SJSA1 (cell line): ENCODE measurements around the gene PCBP2. TPM values are rescaled to one million over a fixed set of nuclear protein-coding genes. Genes with fewer than 3 reads are reported as not detected.
"Not testable (repeated sequence)": the region's sequence is repeated elsewhere in the genome, so short reads cannot be mapped to it uniquely, and the experiment has no call there.

Experiments used
- DNase-seq, 2 experiments: peaks; one replicate each; pipeline ENCODE4 v3.0.0-alpha.2; 2015 to 2020; ENCODE audit warnings: low spot score in 2 of 2, low read depth in 1 of 2
- H3K27ac ChIP-seq: fragments of 250-450 bp; sonication (Bioruptor Pico); 2 replicates; pipeline ENCODE4 v1.5.1; 2020; ENCODE audit warnings: mild to moderate bottlenecking, moderate library complexity
- H3K27me3 ChIP-seq: fragments of 250-450 bp; sonication (Bioruptor Pico); replicated peaks from 2 replicates; pipeline ENCODE4 v1.5.1; 2020; ENCODE audit warnings: mild to moderate bottlenecking, moderate library complexity
- H3K36me3 ChIP-seq: fragments of 250-450 bp; sonication (Bioruptor Pico); 2 replicates; pipeline ENCODE4 v1.5.1; 2020; ENCODE audit warnings: mild to moderate bottlenecking
- H3K4me1 ChIP-seq: fragments of 250-450 bp; sonication (Bioruptor Pico); replicated peaks from 2 replicates; pipeline ENCODE4 v1.6.1; 2021; ENCODE audit warnings: mild to moderate bottlenecking
- H3K4me3 ChIP-seq: fragments of 250-450 bp; sonication (Bioruptor Pico); 2 replicates; pipeline ENCODE4 v1.5.1; 2020; ENCODE audit warnings: mild to moderate bottlenecking
- H3K9me3 ChIP-seq: fragments of 250-450 bp; sonication (Bioruptor Pico); replicated peaks from 2 replicates; pipeline ENCODE4 v1.5.1; 2020; ENCODE audit warnings: mild to moderate bottlenecking
- total RNA-seq: library from RNA; depleted of rRNA; stranded (reverse); fragments of >200 nt; shearing (Covaris generic); gene quantifications from 2 replicates; pipeline ENCODE4 v1.2.3, GENCODE V29; 2014

The PCBP2 gene
- total RNA-seq, 1 experiment from 2014 or later: 157 TPM

- H3K36me3 ChIP-seq: peaks cover 97% of the 10 kb centered on the region
- DNase-seq: no peak
- no peak overlapping the region for H3K27ac ChIP-seq
- H3K4me3 ChIP-seq: no peak overlapping the region
- no peaks in the 10 kb centered on the region for H3K9me3 ChIP-seq
- no peaks in the 10 kb centered on the region for H3K4me1 ChIP-seq
- H3K27me3 ChIP-seq: no peaks in the 10 kb centered on the region
Observed at GRCh38 chr12:53468282-53468681, 16.4 kb downstream of the PCBP2 start.

GRCh38 chr12:53472056-53472582 is 20.2 kb downstream of the PCBP2 start:
- DNase-seq: no peak
- H3K4me1 ChIP-seq: no peaks in the 10 kb centered on the region
- no peak overlapping the region for H3K27ac ChIP-seq
- H3K27me3 ChIP-seq: no peaks in the 10 kb centered on the region
- no peak overlapping the region for H3K4me3 ChIP-seq
- H3K9me3 ChIP-seq: no peaks in the 10 kb centered on the region
- H3K36me3 ChIP-seq: peaks cover 99% of the 10 kb centered on the region

- no peaks in the 10 kb centered on the region for H3K9me3 ChIP-seq
- no peaks in the 10 kb centered on the region for H3K27me3 ChIP-seq
- H3K4me1 ChIP-seq: no peaks in the 10 kb centered on the region
- peaks cover 99% of the 10 kb centered on the region for H3K36me3 ChIP-seq
- DNase-seq: no peak
- H3K4me3 ChIP-seq: no peak overlapping the region
- no peak overlapping the region for H3K27ac ChIP-seq
Observed at GRCh38 chr12:53474077-53474476, 22.2 kb downstream of the PCBP2 start.

DNA sequence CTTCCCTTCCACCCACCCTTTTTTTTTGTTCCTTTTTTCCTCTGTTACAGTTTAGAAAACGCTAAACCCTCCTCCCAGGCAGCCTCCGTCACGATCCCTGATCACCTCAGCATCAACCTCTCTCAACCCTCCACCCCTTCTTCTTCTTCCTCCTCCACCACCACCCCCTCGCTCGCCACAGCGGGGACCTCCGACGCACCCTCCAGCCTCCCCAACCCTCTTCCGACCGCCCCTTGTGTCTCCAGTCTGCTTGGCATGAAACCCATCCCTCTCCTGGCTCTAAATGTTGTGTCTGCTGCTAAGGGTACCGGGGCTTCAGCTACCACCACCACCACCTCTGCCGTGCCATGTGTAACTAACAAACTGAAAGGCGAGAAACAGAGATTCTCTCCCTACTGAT is 22.9 kb downstream of the PCBP2 start:
- H3K27ac ChIP-seq: no peak overlapping the region
- no peak overlapping the region for H3K4me3 ChIP-seq
- H3K9me3 ChIP-seq: no peaks in the 10 kb centered on the region
- DNase-seq: peak in 1 of 2 experiments; percentile 36
- no peaks in the 10 kb centered on the region for H3K27me3 ChIP-seq
- H3K36me3 ChIP-seq: peaks cover 97% of the 10 kb centered on the region
- H3K4me1 ChIP-seq: no peaks in the 10 kb centered on the region

- Histone ChIP-seq H3K4me3 (no peak overlapping the region), H3K9me3 (no peaks in the 10 kb centered on the region), H3K36me3 (peaks cover 94% of the 10 kb centered on the region), H3K27me3 (no peaks in the 10 kb centered on the region), H3K4me1 (peaks cover 9% of the 10 kb centered on the region; the same call in 1 of the 2 replicates), H3K27ac (no peak overlapping the region)
- DNase-seq: peak in 1 of 2 experiments; percentile 33
Observed at GRCh38 chr12:53476769-53477209, 24.9 kb downstream of the PCBP2 start.

DNA sequence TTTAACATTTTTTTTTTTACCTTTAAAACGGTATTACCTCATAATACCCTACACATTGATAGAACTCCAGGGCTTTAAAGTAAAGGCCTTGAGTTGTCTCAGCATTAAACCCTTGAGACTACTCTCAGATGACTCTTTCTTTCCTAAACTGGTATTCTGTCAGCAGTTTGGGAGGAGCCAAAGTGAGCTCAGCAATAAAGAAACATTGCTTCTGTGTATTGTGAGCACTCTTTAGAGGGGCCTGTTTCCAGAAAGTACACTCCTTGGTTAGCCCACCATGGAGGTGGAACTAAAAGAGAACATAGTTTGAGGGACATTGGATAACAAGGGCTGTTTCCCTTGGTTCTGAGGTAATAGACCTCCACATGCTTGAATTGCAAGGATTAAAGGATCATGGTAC is 27.0 kb downstream of the PCBP2 start:
- Histone ChIP-seq H3K9me3 (no peaks in the 10 kb centered on the region), H3K4me3 (no peak overlapping the region), H3K36me3 (peaks cover 94% of the 10 kb centered on the region), H3K27me3 (no peaks in the 10 kb centered on the region), H3K4me1 (peaks cover 9% of the 10 kb centered on the region; the same call in 1 of the 2 replicates), H3K27ac (no peak overlapping the region)
- no peak for DNase-seq

DNA sequence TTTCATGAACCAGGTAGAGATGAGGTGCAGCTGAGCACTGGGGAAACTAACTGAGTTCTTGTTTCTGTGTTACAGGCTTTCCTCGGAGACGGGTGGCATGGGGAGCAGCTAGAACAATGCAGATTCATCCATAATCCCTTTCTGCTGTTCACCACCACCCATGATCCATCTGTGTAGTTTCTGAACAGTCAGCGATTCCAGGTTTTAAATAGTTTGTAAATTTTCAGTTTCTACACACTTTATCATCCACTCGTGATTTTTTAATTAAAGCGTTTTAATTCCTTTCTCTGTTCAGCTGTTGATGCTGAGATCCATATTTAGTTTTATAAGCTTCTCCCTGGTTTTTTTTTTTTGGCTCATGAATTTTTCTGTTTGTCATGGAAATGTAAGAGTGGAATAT is 27.4 kb downstream of the PCBP2 start:
- H3K27ac ChIP-seq: no peak overlapping the region
- DNase-seq: no peak
- H3K4me3 ChIP-seq: no peak overlapping the region
- no peaks in the 10 kb centered on the region for H3K27me3 ChIP-seq
- peaks cover 94% of the 10 kb centered on the region for H3K36me3 ChIP-seq
- peaks cover 9% of the 10 kb centered on the region; the same call in 1 of the 2 replicates for H3K4me1 ChIP-seq
- H3K9me3 ChIP-seq: no peaks in the 10 kb centered on the region

DNA sequence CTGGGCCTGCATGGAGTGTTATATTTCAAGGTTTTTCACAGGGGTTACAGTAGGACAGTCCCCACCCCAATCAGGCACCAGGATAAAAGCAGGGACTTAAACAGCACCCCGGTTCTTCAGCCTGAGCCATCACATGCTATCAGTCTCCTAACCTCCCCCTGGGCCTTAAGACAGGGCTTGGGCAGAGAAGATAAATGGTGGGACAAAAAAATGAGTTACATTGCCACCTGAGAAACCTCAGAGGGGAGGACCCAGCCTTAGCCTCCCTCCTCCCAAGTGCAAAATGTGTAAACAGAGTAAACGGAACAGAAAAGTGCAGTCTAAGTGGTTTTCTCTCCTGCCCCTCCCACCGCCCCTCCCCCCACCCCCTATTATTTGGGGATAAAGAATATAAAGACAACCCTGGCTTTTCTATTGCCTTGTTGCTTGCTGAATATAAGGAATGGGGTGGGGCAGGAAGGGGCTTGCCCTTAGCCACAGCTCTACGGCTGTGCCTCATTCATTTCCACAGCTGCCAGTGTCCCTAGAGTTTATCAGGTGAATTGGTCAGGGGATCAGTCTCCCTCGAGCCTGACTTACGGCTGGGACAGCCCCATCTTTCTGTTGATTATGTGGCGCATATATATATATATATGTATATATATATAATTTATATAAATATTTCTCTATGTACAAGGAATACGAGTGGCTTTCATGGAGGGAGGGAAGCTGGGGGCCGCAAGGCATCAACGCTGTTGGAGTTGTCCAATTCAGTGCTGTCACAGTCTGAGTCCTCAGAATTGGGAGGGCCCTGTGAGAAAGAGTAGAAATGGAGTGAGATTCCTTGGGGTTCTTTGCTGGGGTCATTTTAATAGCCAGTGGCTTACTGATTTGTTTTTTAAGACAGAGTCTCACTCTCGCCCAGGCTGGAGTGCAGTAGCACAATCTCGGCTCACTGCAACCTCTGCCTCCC is 28.9 kb downstream of the PCBP2 start:
- Histone ChIP-seq H3K27me3 (no peaks in the 10 kb centered on the region), H3K4me1 (peaks cover 9% of the 10 kb centered on the region; the same call in 1 of the 2 replicates), H3K36me3 (peaks cover 94% of the 10 kb centered on the region)

DNA sequence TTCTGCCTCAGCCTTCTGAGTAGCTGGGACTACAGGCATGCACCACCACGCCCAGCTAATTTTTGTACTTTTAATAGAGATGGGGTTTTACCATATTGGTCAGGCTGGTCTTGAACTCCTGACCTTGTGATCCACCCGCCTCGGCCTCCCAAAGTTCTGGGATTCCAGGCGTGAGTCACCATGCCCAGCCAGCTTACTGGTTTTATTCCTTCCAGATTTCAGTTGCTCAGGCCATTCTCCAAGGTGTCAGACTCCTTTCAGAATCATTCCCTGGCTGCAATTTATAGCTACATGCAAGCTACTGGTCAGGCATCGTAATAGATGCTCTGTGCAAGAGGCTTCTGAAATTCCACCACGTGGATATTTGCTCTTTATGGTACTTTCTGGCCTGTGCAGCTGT is 29.6 kb downstream of the PCBP2 start:
- H3K36me3 ChIP-seq: peaks cover 93% of the 10 kb centered on the region
- not testable (repeated sequence) for DNase-seq, H3K4me1 ChIP-seq, H3K9me3 ChIP-seq, H3K27ac ChIP-seq, H3K4me3 ChIP-seq, H3K27me3 ChIP-seq

More for the DNA sequence above, 28.9 kb downstream of the PCBP2 start:
- DNase-seq: no peak
- H3K4me3 ChIP-seq: no peak overlapping the region
- no peaks in the 10 kb centered on the region for H3K9me3 ChIP-seq
- H3K27ac ChIP-seq: no peak overlapping the region

DNA sequence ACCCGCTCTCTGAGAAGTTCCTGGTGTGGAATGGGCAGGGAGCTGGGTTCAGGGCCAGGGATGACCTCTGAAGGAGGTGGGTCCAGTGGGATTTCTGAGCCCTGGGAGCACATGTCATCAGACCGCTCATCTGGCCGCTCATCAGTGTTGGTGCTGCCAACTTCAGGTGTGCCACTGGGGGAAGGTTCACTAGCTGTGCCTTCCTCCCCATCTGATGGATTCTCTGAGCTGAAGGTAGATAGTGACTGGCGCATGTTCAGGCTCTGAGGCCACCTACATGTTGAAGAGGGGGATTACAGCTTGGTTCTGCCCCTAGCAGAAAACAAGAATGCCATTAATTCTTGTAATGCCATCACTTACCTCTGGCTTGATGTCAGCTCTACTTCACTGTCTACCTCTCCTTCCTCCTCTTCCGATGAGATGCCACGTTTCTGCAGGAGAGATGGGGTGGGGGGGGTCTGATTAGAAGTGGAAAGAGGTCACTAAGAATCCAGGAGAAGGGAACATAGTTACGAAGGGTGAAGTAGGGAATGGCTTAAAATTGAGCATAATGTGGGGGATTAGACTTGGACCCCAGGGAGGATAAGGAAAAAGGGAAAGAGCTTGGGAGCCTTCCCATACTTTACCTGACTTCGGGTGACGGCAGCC is 30.2 kb downstream of the PCBP2 start:
- H3K27ac ChIP-seq: no peak overlapping the region
- H3K4me1 ChIP-seq: peaks cover 9% of the 10 kb centered on the region; the same call in 1 of the 2 replicates
- no peaks in the 10 kb centered on the region for H3K27me3 ChIP-seq
- peaks cover 88% of the 10 kb centered on the region for H3K36me3 ChIP-seq
- DNase-seq: no peak
- no peaks in the 10 kb centered on the region for H3K9me3 ChIP-seq
- no peak overlapping the region for H3K4me3 ChIP-seq

GRCh38 chr12:53482626-53483168 is 30.8 kb downstream of the PCBP2 start:
- peaks cover 86% of the 10 kb centered on the region for H3K36me3 ChIP-seq
- H3K27ac ChIP-seq: no peak overlapping the region
- no peaks in the 10 kb centered on the region for H3K9me3 ChIP-seq
- no peaks in the 10 kb centered on the region for H3K27me3 ChIP-seq
- H3K4me1 ChIP-seq: peaks cover 9% of the 10 kb centered on the region; the same call in 1 of the 2 replicates
- no peak for DNase-seq
- no peak overlapping the region for H3K4me3 ChIP-seq

DNA sequence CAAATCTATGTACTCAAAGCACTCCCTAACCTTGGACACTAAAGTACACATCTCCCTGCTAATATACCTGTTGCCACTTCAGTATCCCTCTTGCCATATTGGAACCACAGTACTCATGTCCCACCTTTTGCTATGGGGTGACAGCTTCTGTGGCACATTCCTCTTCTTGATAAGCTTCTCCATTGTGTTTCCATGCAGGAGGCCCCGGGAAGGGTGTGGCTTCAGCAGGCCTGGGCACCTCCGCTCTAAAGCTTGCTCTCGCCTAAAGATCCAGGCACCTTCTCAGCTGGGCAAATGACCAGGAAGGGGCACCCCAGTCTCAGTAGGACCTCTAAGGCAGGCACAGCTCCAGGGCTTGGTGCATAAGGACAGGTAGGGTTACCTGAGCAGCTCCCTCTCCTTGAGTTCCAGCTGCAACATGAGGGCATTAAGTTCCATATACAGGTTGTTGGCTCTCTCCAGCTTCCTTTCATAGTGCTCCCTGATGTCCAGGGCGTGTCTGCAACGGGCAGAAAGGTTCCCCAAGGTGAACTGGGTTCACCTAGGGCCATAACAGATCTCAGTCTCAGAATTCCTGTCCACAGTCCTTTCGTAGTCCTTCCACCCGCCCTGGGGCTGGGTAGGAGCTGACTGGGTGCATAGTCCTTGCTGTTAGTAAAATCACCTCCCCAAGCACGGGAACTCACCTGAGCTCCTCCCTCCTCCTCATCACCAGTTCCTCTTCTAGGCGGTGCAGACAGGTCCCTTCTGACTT is 31.5 kb downstream of the PCBP2 start:
- no peaks in the 10 kb centered on the region for H3K27me3 ChIP-seq
- no peak overlapping the region for H3K4me3 ChIP-seq
- H3K9me3 ChIP-seq: no peaks in the 10 kb centered on the region
- no peak for DNase-seq
- H3K36me3 ChIP-seq: peaks cover 79% of the 10 kb centered on the region
- peaks cover 9% of the 10 kb centered on the region; the same call in 1 of the 2 replicates for H3K4me1 ChIP-seq
- H3K27ac ChIP-seq: no peak overlapping the region

- H3K36me3 ChIP-seq: peaks cover 73% of the 10 kb centered on the region
- H3K4me3 ChIP-seq: no peak overlapping the region
- H3K9me3 ChIP-seq: no peaks in the 10 kb centered on the region
- H3K27ac ChIP-seq: no peak overlapping the region
- no peaks in the 10 kb centered on the region for H3K27me3 ChIP-seq
- no peak for DNase-seq
- H3K4me1 ChIP-seq: peaks cover 9% of the 10 kb centered on the region; the same call in 1 of the 2 replicates
Observed at GRCh38 chr12:53483979-53484377, 32.1 kb downstream of the PCBP2 start.
